ENCODE data around the gene G6PC1. TPM values are rescaled to one million over a fixed set of nuclear protein-coding genes. Genes with fewer than 3 reads are reported as not detected.
"Not testable (repeated sequence)": the region's sequence is repeated elsewhere in the genome, so short reads cannot be mapped to it uniquely, and the experiment has no call there.

Gene G6PC1
- total and polyA plus RNA-seq, 2 of the 13 experiments (the other 11 are each of a cell fraction or from before 2014, with no cell fraction given) = 1.7 to 37.9 TPM

- CTCF ChIA-PET (ENCODE audit: low intra/inter-chr PET ratio, low total read pairs) = not testable (repeated sequence)
Observed at GRCh38 chr17:42915288-42915687, 14.7 kb downstream of the G6PC1 start.

More at GRCh38 chr17:42915288-42915687, 14.7 kb downstream of the G6PC1 start:
- H2AFZ ChIP-seq (ENCODE audit: low read length); H3K36me3 ChIP-seq (replicated peaks in 1 of 2; ENCODE audit: control insufficient read depth in 1 of 2, insufficient read depth in 2 of 2, low read length in 2 of 2); H3K27ac ChIP-seq (ENCODE audit: extremely low read length, insufficient read depth, low read length); in situ Hi-C loops (cut with HindIII; ENCODE audit: extremely low pct_ligation_motif_present, low pct_unique_long_range_greater_than_20kb); BruUV-seq (replicated peaks); intact Hi-C loops (cut with micrococcal nuclease; ENCODE audit: unreplicated experiment); H3K27me3 ChIP-seq (ENCODE audit: control insufficient read depth in 1 of 2, insufficient read depth in 2 of 2, low read length in 2 of 2); H4K20me1 ChIP-seq (ENCODE audit: insufficient read depth, low read length); ATAC-seq; H3K4me3 ChIP-seq (replicated peaks in 1 of 3; ENCODE audit: insufficient read depth in 1 of 3, low read depth in 2 of 3, low read length in 3 of 3); H3K79me2 ChIP-seq (ENCODE audit: insufficient read depth, low read length); H3K4me2 ChIP-seq (ENCODE audit: low read depth, low read length); H3K9ac ChIP-seq (ENCODE audit: insufficient read depth, low read depth, low read length); POLR2A ChIA-PET; FAIRE-seq; DNase-seq (ENCODE audit: low spot score); H3K9me3 ChIP-seq (ENCODE audit: low read length): not testable (repeated sequence)
- 94% methylated on average over 6 of the region's 6 CpGs for WGBS (ENCODE audit: low lambda C conversion rate)
- TF ChIP-seq ZNF724P (CRISPR knock-in tag; IDR thresholded peaks at IDR 0.05; ENCODE audit: borderline replicate concordance) (0 out of 2 replicates have a peak, but pooled peaks have one; percentile 31), ZNF770 (CRISPR knock-in tag; IDR thresholded peaks at IDR 0.05) (peak; percentile 53; the same call in 1 of the 2 replicates), ZNF629 (CRISPR knock-in tag; conservative IDR thresholded peaks at IDR 0.05) (peak; percentile 52; the same call in 1 of the 2 replicates)
- H3K4me1 ChIP-seq (ENCODE audit: insufficient read depth, low read length) = peaks cover 32% of the 10 kb centered on the region

Measured in HepG2 (cell line).